Activated naive CD4-positive, alpha-beta T cell treated with anti-CD3 and anti-CD28 coated beads, Interleukin-2, amount 50 U/mL, for 16 hours (primary cell): ENCODE data around the gene UNC13B.

Experiments used
- DNase-seq: peaks from one replicate; pipeline ENCODE4 v3.0.0-alpha.2; 2020

UNC13B gene

DNA sequence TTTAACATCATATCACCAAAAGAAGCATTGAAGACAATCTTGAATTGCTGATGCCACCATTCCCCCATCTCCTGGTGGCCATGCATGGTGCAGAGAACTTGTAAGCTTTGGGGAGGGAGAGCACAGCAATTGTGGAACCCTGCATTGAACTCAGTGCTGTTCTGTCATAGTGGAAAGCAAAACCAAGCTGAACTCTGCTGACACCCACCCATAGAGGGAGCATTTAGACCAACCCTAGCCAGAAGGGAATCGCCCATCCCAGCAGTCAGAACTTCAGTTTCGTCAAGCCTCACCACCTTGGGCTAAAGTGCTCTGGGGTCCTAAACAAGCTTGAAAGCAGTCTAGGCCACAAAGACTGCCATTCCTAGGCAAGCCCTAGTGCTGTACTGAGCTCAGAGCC, 290.7 kb downstream of the UNC13B start:
- no peak for DNase-seq

GRCh38 chr9:35453786-35454185, 292.0 kb downstream of the UNC13B start:
- DNase-seq: no peak
